Measurements from ENCODE around the gene CCDC172.

Gene CCDC172

DNA sequence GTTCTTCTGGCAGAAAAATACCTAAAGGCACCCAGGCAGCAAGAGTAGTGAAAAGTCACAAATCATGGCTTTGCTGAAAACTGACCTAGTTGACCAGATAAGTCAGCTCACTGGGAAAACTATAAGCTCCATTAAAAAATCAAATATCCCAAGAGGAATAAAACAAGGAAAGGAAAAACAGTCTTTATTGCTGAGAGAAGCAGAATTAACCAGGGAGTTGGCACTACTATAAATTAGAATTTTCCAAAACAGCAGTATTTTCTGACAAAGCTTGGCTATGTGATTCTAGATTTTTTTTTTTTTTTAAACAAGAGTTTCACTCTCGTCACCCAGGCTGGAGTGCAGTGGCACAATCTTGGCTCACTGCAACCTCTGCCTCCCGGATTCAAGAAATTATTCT, 12.6 kb downstream of the CCDC172 start:
- H3K27me3 ChIP-seq (replicated peaks; ENCODE audit: control insufficient read depth, insufficient read depth, low read length), result no peaks in the 10 kb centered on the region
- TF ChIP-seq, protein P1, sequence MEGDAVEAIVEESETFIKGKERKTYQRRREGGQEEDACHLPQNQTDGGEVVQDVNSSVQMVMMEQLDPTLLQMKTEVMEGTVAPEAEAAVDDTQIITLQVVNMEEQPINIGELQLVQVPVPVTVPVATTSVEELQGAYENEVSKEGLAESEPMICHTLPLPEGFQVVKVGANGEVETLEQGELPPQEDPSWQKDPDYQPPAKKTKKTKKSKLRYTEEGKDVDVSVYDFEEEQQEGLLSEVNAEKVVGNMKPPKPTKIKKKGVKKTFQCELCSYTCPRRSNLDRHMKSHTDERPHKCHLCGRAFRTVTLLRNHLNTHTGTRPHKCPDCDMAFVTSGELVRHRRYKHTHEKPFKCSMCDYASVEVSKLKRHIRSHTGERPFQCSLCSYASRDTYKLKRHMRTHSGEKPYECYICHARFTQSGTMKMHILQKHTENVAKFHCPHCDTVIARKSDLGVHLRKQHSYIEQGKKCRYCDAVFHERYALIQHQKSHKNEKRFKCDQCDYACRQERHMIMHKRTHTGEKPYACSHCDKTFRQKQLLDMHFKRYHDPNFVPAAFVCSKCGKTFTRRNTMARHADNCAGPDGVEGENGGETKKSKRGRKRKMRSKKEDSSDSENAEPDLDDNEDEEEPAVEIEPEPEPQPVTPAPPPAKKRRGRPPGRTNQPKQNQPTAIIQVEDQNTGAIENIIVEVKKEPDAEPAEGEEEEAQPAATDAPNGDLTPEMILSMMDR (IDR thresholded peaks at IDR 0.05; ENCODE audit: insufficient read depth, low read length, poor library complexity, severe bottlenecking), result no peak

GRCh38 chr10:116352125-116352524, 27.9 kb downstream of the CCDC172 start:
- no peak overlapping the region for H3K4me3 ChIP-seq (replicated peaks; ENCODE audit: low read depth, low read length)
- TF ChIP-seq, protein P1 (IDR thresholded peaks at IDR 0.05; ENCODE audit: insufficient read depth, low read length, poor library complexity, severe bottlenecking), result no peak
- DNase-seq (ENCODE audit: extremely low read depth, insufficient read length), result no peak
- no peaks in the 10 kb centered on the region for H3K36me3 ChIP-seq (ENCODE audit: control insufficient read depth, insufficient read depth, low read length)
- H3K27me3 ChIP-seq (replicated peaks; ENCODE audit: control insufficient read depth, insufficient read depth, low read length), result no peaks in the 10 kb centered on the region

More for the DNA sequence above, 12.6 kb downstream of the CCDC172 start:
- Histone ChIP-seq H3K36me3 (ENCODE audit: control insufficient read depth, insufficient read depth, low read length) (no peaks in the 10 kb centered on the region), H3K4me3 (replicated peaks; ENCODE audit: low read depth, low read length) (no peak overlapping the region)
- DNase-seq (ENCODE audit: extremely low read depth, insufficient read length), result no peak

DNA sequence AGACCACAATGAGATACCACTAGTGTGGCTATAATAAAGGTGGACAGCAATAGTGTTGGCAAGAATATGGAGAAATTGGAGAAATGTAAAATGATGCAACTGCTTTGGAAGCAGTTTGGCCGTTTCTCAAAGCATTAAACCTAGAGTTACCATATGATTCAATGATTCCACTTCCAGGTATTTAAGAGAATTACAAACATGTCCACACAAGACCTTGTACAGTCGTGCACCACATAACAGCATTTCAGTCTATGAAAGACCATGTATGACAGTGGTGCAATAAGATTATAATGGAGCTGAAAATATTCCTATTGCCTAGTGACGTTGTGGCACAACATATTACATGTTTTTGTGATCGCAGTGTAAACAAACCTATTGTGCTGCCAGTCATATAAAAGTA, 29.6 kb downstream of the CCDC172 start:
- Histone ChIP-seq H3K4me3 (replicated peaks; ENCODE audit: low read depth, low read length) (no peak overlapping the region), H3K27me3 (replicated peaks; ENCODE audit: control insufficient read depth, insufficient read depth, low read length) (no peaks in the 10 kb centered on the region), H3K36me3 (ENCODE audit: control insufficient read depth, insufficient read depth, low read length) (no peaks in the 10 kb centered on the region)
- DNase-seq (ENCODE audit: extremely low read depth, insufficient read length), result no peak
- TF ChIP-seq, protein P1 (IDR thresholded peaks at IDR 0.05; ENCODE audit: insufficient read depth, low read length, poor library complexity, severe bottlenecking), result no peak

- DNase-seq (ENCODE audit: extremely low read depth, insufficient read length), result no peak
- TF ChIP-seq, protein P1 (IDR thresholded peaks at IDR 0.05; ENCODE audit: insufficient read depth, low read length, poor library complexity, severe bottlenecking), result no peak
- Histone ChIP-seq H3K4me3 (replicated peaks; ENCODE audit: low read depth, low read length) (no peak overlapping the region), H3K36me3 (ENCODE audit: control insufficient read depth, insufficient read depth, low read length) (no peaks in the 10 kb centered on the region), H3K27me3 (replicated peaks; ENCODE audit: control insufficient read depth, insufficient read depth, low read length) (no peaks in the 10 kb centered on the region)
Measured at GRCh38 chr10:116355341-116355740, 31.1 kb downstream of the CCDC172 start.

- Histone ChIP-seq H3K36me3 (ENCODE audit: control insufficient read depth, insufficient read depth, low read length) (no peaks in the 10 kb centered on the region), H3K4me3 (replicated peaks; ENCODE audit: low read depth, low read length) (no peak overlapping the region), H3K27me3 (replicated peaks; ENCODE audit: control insufficient read depth, insufficient read depth, low read length) (no peaks in the 10 kb centered on the region)
- TF ChIP-seq, protein P1 (IDR thresholded peaks at IDR 0.05; ENCODE audit: insufficient read depth, low read length, poor library complexity, severe bottlenecking), result no peak
- DNase-seq (ENCODE audit: extremely low read depth, insufficient read length), result no peak
Measured at GRCh38 chr10:116356833-116357232, 32.6 kb downstream of the CCDC172 start.

- TF ChIP-seq, protein P1 (IDR thresholded peaks at IDR 0.05; ENCODE audit: insufficient read depth, low read length, poor library complexity, severe bottlenecking), result no peak
- DNase-seq (ENCODE audit: extremely low read depth, insufficient read length), result no peak
- Histone ChIP-seq H3K4me3 (replicated peaks; ENCODE audit: low read depth, low read length) (no peak overlapping the region), H3K36me3 (ENCODE audit: control insufficient read depth, insufficient read depth, low read length) (no peaks in the 10 kb centered on the region), H3K27me3 (replicated peaks; ENCODE audit: control insufficient read depth, insufficient read depth, low read length) (no peaks in the 10 kb centered on the region)
Measured at GRCh38 chr10:116364868-116365267, 40.6 kb downstream of the CCDC172 start.

All from GM06990 (cell line).